ENCODE data around the gene NFKBIL1. TPM values are rescaled to one million over a fixed set of nuclear protein-coding genes. Genes with fewer than 3 reads are reported as not detected.
"Not testable (repeated sequence)": the region's sequence is repeated elsewhere in the genome, so short reads cannot be mapped to it uniquely, and the experiment has no call there.

The NFKBIL1 gene
- total RNA-seq, 1 donor from 2014 or later, result 9.5 TPM

GRCh38 chr6:31576897-31577578, 29.6 kb downstream of the NFKBIL1 start:
- DNase-seq (ENCODE audit: low spot score), result no peak
- intact Hi-C loops (cut with DNase I), result no loop called here

GRCh38 chr6:31577579-31577966, 30.2 kb downstream of the NFKBIL1 start:
- intact Hi-C loops (cut with DNase I), result no loop called here
- DNase-seq (ENCODE audit: low spot score), result no peak

- intact Hi-C loops (cut with DNase I), result no loop called here
Observed at GRCh38 chr6:31578184-31579118, 31.0 kb downstream of the NFKBIL1 start.

GRCh38 chr6:31579119-31579505, 31.7 kb downstream of the NFKBIL1 start:
- DNase-seq (ENCODE audit: low spot score), result no peak
- intact Hi-C loops (cut with DNase I), result no loop called here

More at GRCh38 chr6:31578184-31579118, 31.0 kb downstream of the NFKBIL1 start:
- DNase-seq (ENCODE audit: low spot score), result no peak

GRCh38 chr6:31579546-31580437, 32.4 kb downstream of the NFKBIL1 start:
- DNase-seq (ENCODE audit: low spot score), result no peak
- intact Hi-C loops (cut with DNase I), result loop anchor here (2.0 to 5.0 kb wide), 2 partner anchors 19 to 32 kb away; partner anchors contain the start of genes ATP6V1G2 and NFKBIL1

GRCh38 chr6:31580438-31580740, 33.0 kb downstream of the NFKBIL1 start:
- DNase-seq (ENCODE audit: low spot score), result no peak
- intact Hi-C loops (cut with DNase I), result loop anchor here (2.0 to 5.0 kb wide), 2 partner anchors 18 to 33 kb away; partner anchors contain the start of genes ATP6V1G2 and NFKBIL1

- intact Hi-C loops (cut with DNase I), result loop anchor here (2.0 to 5.0 kb wide), 2 partner anchors 18 to 34 kb away; partner anchors contain the start of genes ATP6V1G2 and NFKBIL1
- DNase-seq (ENCODE audit: low spot score), result peak; percentile 96
Observed at GRCh38 chr6:31580807-31581433, 33.5 kb downstream of the NFKBIL1 start.

- intact Hi-C loops (cut with DNase I), result loop anchor here (2.0 to 5.0 kb wide), 2 partner anchors 17 to 34 kb away; partner anchors contain the start of genes ATP6V1G2 and NFKBIL1
- no peak for DNase-seq (ENCODE audit: low spot score)
Observed at GRCh38 chr6:31581434-31582229, 34.2 kb downstream of the NFKBIL1 start.

- intact Hi-C loops (cut with DNase I), result loop anchor here (5.0 kb wide), 1 partner anchor 35 kb away; the partner anchor contains the start of genes ATP6V1G2 and NFKBIL1
- peak; percentile 90 for DNase-seq (ENCODE audit: low spot score)
Observed at GRCh38 chr6:31582230-31582643, 34.8 kb downstream of the NFKBIL1 start, which contains the start of gene LTB. LTB (minus strand) TSS chr6:31582424; CDS start chr6:31582417, 7 bp downstream.

- no peak for DNase-seq (ENCODE audit: low spot score)
- intact Hi-C loops (cut with DNase I), result no loop called here
Observed at GRCh38 chr6:31585491-31585890, 38.1 kb downstream of the NFKBIL1 start.

GRCh38 chr6:31586008-31586407, 38.6 kb downstream of the NFKBIL1 start, which contains the start of gene LST1:
LST1 (plus strand) TSS chr6:31586277; CDS start chr6:31587300, 1,023 bp downstream.
- DNase-seq (ENCODE audit: low spot score), result no peak

GRCh38 chr6:31586599-31587281, 39.3 kb downstream of the NFKBIL1 start:
- intact Hi-C loops (cut with DNase I), result no loop called here
- peak; percentile 83 for DNase-seq (ENCODE audit: low spot score)

More at GRCh38 chr6:31586008-31586407, 38.6 kb downstream of the NFKBIL1 start, which contains the start of gene LST1:
- intact Hi-C loops (cut with DNase I), result no loop called here

- no peak for DNase-seq (ENCODE audit: low spot score)
- intact Hi-C loops (cut with DNase I), result no loop called here
Observed at GRCh38 chr6:31587791-31588777, 40.7 kb downstream of the NFKBIL1 start.

GRCh38 chr6:31588871-31589650, 41.7 kb downstream of the NFKBIL1 start:
- DNase-seq (ENCODE audit: low spot score), result no peak
- intact Hi-C loops (cut with DNase I), result no loop called here

- DNase-seq (ENCODE audit: low spot score); intact Hi-C loops (cut with DNase I): not testable (repeated sequence)
Observed at GRCh38 chr6:31590691-31591090, 43.3 kb downstream of the NFKBIL1 start.

All from cardiac septum (tissue), 1 donor.